ENCODE measurements around the gene NTN4.
A peak's percentile ranks its signal among the peaks of the same experiment; 100 is the strongest.
"Not testable (repeated sequence)": the region's sequence is repeated elsewhere in the genome, so short reads cannot be mapped to it uniquely, and the experiment has no call there.

Gene NTN4

DNA sequence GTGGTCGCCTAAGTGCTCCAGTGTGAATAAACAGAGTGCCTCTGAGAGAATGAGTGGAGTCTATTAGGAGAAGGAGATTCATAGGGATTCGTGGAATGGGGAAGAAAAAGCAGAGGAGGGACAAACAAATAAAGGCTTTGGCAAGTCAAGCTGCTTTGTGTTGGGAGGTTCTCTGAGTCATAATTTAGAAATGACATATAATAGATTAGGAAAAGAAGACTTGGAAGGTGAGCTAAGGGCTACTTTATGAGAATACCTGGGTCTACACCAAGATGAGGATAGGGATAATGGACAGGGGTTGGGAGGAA, 6.4 kb upstream of the NTN4 start:
- no peak for DNase-seq (ENCODE audit: insufficient read length, low spot score)
- no peak for FAIRE-seq

DNA sequence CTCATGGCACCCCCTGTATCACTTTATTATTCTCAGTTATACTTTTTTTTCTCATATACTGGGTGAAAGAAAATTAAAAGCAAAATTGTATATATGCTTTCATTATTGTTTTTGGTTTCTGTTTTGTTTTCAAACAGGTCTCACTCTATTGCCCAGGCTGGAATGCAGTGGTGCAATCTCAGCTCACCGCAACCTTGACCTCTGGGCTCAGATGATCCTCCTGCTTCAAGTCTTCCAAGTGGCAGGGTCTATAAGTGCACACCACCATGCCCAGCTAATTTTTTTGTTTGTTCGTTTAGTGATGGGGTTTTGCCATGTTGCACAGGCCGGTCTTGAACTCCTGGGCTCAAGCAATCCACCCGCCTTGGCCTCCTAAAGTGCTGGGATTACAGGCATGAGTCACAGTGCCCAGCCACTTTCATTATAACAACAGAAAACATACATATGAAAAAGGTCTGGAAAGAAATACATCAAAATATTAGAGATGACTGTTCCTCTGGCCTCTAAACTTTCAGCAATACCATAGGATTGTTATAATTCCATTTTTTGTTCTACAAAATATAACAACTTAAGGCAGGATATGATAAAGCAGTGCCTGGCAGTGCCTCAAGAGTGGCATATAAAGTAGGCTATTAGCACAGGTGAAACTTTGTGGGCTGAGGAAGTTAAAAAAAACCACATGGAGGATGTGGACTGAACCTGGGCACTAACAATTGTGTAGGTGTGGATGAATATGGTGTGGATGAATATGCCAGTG, 5.8 kb upstream of the NTN4 start:
- DNase-seq (ENCODE audit: insufficient read length, low spot score): no peak
- FAIRE-seq: no peak

DNA sequence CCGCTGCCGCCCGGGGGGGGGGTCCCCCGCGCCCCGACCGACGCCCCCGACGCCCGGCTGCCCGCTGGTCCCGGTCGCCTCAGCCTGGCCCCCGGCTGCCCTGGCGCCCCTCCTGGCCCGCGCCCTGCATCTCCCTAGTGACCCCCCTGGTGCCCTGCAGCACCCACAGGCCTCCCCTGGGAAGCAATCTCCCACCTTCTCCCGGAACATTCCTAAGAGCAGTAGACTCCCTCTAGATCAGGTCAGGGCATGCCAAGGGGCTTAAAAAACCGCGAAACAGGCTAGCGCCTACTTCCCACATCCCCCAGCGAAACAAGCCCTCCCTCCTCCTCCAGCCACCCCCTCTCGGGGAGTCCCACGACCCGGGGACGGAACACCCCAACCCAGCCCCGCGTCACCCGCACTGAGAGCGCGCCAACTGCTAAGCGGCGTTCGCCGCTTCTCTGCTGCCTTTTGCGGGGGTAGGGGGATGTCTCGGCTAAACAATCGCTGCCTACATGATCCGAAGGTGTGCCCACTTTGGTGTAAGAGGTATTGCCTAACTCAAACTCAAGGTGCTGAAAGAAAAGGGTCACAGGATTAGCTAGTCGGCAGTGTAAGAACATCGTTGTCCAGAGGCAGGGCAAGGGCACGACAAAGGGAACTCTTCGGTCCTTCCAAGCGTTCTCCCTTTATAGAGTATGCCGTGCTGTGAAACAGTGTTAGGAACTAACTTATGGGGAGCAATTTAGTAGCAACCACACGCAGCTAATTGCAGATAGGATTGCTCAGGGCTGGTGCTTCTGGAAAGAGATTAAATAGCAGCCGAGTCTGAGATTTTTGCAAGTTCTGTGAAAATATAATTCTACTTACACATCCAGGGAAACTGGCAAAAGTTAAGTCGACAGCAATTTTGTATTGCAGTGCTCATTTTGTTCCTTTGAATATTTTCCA, 619 bp upstream of the NTN4 start:
- DNase-seq (ENCODE audit: insufficient read length, low spot score) (no peak), FAIRE-seq (no peak)

DNA sequence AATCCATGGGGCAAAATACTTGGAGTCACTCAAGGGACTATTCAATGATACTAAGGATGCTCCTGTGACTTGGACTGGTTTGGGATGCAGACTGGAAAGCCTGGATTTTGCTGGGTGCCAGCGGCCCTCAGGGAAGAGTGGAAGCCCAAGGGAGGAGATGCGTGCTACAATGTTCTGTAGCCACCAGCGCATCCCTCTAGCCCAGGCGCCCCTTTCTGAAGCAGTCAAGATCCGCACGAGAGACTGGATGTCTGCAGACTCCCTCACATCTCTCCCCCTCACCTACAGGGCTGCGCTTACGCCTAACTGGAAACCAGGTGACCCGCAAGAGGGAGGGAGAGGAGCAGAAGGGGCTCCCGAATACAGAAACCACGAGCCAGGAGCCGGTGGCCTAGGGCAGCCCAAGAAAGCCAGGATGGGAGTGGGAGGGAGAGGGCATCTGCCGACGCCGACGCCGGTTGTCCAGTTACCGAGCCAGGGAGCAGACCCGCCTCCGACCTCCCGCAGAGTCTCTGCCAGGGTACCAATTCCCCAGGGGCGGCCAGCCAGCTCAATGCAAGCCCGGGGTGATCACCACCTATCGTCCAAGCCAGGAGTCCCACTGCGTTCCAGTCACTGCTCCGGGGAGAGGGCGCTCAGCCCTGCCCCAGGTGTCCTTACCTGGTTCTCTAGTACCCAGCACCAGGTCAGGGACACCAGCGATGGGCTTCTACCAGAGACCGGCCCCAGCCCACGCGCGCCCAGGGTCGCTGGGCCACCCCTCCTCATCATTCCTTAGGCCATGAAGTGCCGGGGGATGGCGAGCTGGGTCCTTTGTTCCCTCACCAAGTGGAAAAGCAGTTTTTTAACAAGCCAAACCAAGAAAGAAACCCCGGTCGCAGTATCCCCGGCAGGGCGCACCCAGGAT, 1.2 kb downstream of the NTN4 start:
- no peak for DNase-seq (ENCODE audit: insufficient read length, low spot score)
- no peak for FAIRE-seq

DNA sequence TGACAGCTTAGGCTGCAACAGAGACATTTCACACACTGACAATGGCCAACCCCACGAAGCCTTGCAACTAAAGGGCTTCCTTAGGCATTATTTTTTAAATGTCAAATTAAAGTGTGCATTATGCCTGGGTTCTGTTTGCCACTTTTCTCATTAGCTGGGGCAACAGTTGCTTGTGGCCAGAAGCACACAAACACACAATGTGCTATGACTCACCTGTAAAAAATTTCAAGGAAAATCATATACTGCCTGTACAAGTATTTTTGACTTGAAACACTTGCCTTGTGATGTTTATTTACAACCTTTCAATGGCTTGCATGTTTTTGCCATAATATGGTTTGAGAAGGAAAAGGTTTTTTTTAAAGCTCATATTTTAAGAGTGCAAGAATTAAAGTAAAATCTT, 1.9 kb downstream of the NTN4 start:
- FAIRE-seq (no peak), DNase-seq (ENCODE audit: insufficient read length, low spot score) (no peak)

DNA sequence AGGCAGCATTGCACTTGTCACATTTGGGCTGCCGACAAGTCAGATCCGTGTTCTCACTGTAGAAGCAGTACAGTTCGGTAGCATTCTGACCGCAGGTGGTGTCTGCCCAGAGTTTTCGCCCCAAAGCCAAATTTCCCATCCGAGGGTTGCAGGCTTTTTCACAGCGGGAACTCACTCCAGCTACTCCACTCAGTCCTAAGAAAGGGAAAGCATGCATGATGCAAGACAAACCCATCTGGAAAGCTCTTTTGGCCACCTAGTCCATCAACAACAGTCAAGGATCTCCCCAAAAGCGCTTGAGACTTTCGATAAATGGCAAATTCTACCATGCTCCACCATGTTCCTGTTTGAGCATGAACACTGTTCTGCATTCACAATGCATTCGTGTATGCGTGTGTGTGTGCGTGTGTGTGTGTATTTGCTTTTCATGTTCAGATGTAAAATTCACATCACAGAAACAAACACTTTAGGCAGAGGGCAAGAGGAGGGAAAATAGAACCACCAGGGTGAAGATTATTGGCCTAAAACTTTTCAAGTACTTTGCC, 3.2 kb downstream of the NTN4 start:
- DNase-seq (ENCODE audit: insufficient read length, low spot score) (no peak), FAIRE-seq (no peak)

DNA sequence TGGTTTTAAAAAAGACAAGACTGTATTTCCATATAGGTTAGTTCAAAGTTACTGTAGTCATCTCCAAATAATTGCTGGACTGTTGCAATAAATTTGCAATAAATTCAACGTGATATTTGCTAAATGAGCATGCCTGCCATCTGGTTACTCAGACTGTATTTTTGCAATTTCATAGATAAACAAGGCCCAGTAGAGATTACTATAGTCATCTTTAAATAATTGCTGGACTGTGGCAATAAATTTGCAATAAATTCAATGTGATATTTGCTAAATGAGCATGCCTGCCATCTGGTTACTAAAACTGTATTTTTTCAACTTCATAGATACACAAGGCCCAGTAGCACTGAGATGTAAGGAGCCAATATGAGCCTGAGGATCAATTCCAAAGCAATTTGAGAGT, 5.6 kb downstream of the NTN4 start:
- no peak for FAIRE-seq

DNA sequence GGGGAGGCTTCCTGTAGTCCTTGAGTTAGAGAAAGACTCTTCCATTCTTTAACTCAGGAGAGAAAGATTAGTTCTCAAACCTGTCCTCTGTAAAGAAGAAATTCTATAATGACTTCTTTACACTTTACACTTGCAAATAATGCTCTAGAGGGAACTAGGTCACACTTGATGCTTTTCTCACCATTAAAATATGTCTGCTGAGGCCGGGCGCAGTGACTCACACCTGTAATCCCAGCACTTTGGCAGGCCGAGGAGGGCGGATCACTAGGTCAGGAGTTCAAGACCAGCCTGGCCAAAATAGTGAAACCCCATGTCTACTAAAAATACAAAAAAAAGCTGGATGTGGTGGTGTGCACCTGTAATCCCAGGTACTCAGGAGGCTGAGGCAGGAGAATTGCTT, 6.3 kb downstream of the NTN4 start:
- FAIRE-seq: no peak
- no peak for DNase-seq (ENCODE audit: insufficient read length, low spot score)

More for the DNA sequence above, 5.6 kb downstream of the NTN4 start:
- DNase-seq (ENCODE audit: insufficient read length, low spot score): no peak

DNA sequence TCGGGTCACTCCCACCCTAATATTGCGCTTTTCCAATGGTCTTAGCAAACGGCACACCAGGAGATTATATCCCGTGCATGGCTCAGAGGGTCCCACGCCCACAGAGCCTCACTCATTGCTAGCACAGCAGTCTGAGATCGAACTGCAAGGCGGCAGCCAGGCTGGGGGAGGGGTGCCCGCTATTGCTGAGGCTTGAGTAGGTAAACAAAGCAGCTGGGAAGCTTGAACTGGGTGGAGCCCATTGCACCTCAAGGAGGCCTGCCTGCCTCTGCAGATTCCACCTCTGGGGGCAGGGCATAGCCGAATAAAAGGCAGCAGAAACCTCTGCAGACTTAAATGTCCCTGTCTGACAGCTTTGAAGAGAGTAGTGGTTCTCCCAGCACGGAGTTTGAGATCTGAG, 15.1 kb downstream of the NTN4 start:
- FAIRE-seq; DNase-seq (ENCODE audit: insufficient read length, low spot score): not testable (repeated sequence)

DNA sequence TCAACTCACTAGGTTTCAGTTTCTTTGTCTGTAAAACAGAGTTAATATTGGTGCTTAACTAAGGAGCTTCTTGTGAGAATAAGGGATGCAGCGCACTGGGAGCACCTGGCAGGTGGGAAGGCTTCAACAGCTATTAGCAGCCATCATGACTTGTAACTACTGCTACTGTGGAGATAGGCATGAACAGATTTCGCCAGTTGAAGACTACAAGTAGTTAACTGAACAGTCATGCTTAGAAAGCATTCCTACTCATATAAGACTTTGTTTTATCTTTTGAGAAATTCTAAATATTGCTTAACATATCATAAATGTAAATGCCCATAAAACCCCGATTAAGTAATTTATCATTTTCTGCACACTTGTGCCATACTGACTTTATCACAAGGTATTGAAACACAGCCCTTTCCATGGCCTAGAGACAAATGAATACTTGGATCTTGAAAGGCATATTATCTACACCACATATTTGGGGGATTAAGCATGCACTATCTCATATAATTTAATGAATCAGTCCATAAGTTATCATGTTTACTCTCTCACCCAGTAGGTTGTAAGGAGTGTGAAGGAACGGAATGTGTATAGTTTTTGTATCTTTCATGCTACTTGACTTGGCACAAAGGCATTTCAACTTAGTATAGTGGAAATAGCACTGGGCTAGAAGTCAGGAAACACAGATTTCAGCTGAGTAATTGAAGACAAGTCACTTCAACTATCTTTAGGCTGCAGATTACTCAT, 16.1 kb downstream of the NTN4 start:
- no peak for DNase-seq (ENCODE audit: insufficient read length, low spot score)
- FAIRE-seq: no peak

DNA sequence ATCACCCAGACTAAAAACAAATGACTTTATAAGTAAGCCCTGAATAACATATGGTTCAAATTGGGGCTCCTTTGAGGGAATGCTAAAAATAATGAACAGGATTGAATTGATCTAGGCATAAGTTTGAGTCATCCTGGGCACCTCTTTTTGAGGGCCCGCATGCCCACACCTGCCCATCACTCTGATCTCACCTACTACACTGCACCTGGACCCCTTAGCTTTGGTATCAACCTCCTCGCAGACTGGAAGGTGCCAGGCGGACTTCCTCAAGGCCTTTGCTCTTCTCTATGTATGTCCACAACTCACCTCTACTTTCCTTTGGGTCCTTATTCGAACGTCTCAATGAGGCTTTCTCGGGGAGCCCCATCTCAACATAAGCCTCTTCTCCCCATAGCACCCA, 17.2 kb downstream of the NTN4 start:
- FAIRE-seq (no peak), DNase-seq (ENCODE audit: insufficient read length, low spot score) (no peak)

DNA sequence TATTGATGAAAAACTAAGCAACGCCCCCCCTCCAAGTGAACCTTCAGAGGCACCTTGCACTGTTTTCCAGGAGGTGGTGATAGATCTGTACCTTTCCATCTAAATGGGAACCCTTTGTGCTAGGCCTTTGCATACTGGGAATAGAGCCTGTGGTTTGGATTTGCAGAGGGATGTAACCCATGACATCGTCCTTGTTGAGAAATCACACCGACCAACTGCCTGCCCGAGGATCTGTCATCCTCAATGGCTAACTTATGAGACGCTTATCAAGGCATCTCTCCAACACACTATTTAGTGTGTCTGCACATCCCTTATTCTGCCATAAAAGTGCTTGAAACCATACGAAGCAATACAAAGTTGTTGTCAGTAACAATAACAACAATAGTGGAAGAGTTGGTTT, 22.9 kb downstream of the NTN4 start:
- DNase-seq (ENCODE audit: insufficient read length, low spot score): no peak
- no peak for FAIRE-seq

DNA sequence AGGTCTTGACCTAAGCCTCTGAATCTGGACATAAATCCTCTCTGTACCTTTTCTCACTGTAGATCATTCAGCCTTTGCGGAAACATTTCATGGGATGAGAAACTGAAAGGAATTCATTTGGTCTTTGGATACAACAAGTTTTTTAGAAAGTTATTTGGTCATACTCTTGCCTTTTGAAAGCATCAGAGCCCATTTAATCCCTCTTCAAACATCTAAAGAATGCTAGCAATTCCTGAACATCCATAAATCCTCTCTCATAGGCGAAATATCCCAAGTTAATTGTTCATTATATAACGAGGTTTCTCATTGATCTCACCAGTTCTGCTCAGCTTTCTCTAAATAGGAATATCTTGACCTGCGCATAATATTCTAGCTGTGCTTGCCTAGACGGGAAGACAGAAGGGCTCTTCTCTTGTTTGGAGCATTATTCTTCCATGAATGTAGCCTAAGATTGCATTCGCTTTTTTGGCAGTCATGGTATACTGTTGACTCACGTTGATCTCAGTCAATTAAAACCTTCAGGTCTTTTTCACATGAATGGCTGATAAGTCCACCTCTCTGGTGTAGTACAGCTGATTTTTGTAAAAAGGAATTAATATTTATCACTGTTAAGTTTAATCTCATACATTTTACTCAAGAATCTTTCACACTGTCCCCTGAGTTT, 24.1 kb downstream of the NTN4 start:
- FAIRE-seq (no peak), DNase-seq (ENCODE audit: insufficient read length, low spot score) (no peak)

DNA sequence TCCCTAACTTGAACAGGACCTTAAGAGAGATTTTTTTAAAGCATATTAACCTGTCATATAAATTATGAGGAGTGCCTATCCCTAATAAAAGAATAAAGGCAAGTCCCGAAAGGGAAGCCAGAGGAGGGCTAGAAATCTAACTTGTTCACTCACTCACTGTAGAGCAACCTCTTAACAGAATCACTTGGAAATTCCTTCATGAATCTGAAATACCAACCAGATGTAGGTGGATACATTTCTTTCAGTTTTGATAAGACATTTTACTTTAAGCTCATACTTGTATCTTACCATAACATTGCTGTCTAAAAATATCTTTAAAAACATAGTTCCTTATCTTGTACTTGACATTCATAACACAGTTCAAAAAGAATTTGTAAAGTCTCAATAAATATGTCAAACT, 25.7 kb downstream of the NTN4 start:
- DNase-seq (ENCODE audit: insufficient read length, low spot score) (no peak), FAIRE-seq (no peak)

DNA sequence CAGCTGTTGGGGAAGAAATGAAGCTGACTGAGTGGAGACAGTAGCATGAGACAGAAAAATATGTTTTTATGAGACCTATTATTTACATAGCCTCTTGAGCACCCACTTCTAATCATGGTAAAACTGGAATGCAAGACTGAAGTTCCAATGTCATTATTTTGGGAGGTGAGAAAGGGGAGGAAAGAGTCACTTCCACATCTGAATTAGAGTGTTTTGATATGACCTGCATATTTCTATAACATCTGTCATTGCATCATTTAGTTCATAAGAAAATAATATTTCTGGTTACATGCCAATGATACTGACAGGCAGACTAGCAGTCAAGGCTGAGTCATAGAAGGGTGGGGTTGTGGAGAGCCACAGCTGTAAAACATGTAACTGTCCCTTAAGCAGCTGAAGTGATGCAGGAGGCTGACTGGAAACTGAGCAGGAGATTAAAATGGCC, 26.7 kb downstream of the NTN4 start:
- DNase-seq (ENCODE audit: insufficient read length, low spot score) (no peak), FAIRE-seq (no peak)

DNA sequence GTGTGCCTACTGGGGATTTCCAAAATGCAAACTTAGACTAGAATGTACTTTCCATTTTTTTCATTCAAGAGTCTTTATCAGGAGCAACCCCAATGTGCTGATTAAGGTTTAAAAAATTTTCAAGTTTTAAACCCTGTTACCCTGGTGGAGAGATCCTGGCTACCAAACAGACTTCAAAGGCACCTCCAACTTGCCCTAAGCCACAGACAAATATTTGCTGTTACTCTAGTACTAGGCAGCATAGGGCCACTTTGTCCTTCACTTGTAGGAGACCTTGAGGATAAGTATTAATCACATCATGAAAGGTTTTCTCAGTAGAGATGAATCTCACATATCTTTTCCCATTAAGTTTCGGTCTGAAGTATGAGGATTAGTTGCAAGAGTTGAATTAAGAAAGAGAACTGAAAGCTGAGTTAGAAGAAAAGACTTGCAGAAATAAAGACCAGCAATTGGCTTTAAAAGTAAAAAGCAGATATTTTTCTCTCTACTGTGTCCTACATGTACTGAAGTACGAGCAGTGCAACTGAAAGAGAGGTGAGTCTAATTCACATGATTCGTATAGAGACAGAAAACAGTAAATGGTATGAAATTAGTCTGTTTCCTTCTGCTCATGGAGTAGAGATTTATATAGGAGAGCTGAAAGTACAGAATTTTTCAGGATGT, 28.3 kb downstream of the NTN4 start:
- DNase-seq (ENCODE audit: insufficient read length, low spot score) (no peak), FAIRE-seq (peak; percentile 33)

DNA sequence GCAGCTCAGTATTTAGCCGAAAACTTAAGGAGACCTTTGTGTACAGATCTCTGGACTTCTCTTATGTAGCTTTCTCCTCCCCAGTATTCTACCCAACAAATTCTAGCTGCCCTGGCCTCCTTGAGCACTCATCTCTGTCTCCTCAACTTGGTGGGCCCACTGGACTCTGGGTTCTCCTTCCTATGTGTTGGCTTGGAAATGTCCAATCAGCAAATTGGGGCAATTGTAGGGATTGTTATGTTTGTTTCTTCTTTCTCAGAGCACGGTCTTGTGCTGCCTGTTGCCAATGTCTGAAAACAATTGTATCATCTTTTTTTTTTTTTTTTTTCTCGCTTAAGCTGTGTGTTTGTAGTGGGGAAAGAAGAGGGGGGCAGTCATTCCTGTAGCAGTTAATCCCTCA, 30.2 kb downstream of the NTN4 start:
- FAIRE-seq (no peak), DNase-seq (ENCODE audit: insufficient read length, low spot score) (no peak)

DNA sequence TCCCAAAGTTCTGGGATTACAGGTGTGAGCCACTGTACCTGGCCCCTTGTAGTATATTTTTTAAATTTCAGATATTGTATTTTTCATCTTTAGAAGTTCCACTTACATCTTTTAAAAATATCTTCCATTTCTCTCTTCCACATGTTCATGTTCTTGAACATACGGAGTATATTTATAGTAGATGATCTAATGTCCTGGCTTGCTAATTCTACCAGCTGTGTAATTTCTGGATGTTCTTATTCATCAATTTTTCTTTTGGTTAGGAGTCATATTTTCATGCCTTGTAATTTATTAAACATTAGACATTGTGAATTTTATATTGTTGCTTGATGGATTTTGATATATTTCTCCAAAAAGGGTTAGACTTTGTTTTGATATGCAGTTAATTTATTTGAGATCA, 30.8 kb downstream of the NTN4 start:
- FAIRE-seq: no peak
- no peak for DNase-seq (ENCODE audit: insufficient read length, low spot score)

DNA sequence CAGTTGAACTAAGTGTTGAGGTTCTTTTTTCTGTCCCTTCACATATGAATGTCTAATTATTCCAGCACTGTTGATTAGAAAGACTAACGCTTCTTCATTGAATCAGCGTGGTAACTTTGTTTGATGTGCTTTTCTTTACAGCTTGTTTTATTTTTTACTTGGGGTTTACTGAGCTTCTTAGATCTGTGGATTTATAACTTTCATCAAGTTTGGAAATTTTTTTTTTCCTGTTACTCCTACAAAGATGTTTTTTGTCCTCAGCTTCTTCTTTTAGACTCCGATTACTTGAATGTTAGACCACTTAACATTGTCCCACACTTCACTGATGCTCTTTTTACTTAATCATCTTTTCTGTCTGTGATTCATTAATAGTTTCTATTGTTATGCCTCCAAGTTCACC, 31.5 kb downstream of the NTN4 start:
- FAIRE-seq: no peak
- no peak for DNase-seq (ENCODE audit: insufficient read length, low spot score)

All from GM19239 (cell line).